Posterior cingulate gyrus (tissue), 11 donors: Measurements from ENCODE around the gene MAPK8IP3.

Source experiments
- DNase-seq, 10 donors: peaks; one replicate each; pipeline versions ENCODE4 v3.0.0 to v3.0.0-alpha.2; 2020 to 2021; ENCODE audit warnings: mixed read lengths in 3 of 10
- intact Hi-C: fragments of 100-400 bp; cut with DNase I; formaldehyde crosslinking; loops from one replicate; pipeline ENCODE4 v1.15.1; 2023

MAPK8IP3 gene

DNA sequence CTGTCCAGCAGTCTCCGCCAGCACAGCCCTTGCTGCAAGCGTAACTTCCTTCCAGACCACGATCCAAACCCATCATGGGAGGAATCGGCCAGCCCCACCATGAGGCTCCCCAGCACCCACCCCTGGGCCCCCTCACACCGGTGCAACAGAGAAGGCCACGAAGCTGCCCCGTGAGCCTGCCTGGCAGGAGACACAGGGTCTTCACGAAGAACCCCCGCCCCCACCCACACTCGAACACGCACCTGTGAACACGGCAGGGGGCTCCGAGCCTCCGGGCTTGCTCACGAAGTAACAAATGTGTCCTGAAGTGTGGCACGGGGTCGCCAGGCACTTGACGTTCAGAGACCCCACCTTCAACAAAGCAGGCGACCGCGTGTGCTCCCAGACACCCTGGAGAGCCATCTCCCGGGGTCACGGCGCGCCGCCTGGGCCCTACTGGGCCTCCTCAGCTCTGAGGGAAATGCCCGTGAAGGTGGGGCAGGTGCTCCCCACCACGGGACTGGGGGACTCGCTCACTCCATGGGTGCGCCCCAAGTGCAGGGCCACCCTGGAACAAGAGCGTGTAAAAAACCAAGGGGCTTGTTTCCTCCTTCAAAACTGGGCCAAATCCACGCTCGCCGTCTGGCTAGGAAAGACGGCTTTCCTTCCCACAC is 113.0 kb downstream of the MAPK8IP3 start:
- intact Hi-C loops = no loop called here
- peak in 1 of 10 donors; percentile 49 for DNase-seq

DNA sequence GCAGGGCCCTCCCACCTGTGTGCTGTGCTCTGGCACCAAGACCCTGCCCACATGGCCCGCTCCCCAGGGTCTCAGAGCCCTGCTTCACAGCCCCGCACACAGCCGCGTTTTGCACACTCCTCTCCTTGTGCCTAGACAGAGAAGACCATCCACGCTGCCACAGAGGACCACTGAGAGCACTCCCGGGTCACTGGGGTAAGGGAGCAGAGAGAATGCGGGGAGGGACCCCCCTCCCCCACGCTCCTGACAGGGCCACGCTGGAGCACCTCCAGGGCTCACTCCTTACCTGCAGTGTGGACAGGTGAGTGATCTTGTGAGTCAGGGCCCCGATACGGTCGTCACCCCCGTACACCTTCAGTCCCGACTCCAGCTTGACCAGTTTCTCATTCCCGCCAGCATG is 113.6 kb downstream of the MAPK8IP3 start:
- peak in 1 of 10 donors; percentile 54 for DNase-seq
- intact Hi-C loops = no loop called here
